ENCODE data around the gene GALNT14.

Gene GALNT14

GRCh38 chr2:30865243-30865642, 273.0 kb downstream of the GALNT14 start:
- Histone ChIP-seq H3K79me2 (no peaks in the 10 kb centered on the region), H3K27ac (no peak overlapping the region), H3K4me3 (ENCODE audit: low read depth, low read length) (no peak overlapping the region), H2AFZ (peak overlapping the region; percentile 89), H3K9ac (no peak overlapping the region), H3K4me2 (ENCODE audit: low read length) (no peak overlapping the region), H3K36me3 (ENCODE audit: control insufficient read depth, insufficient read depth, low read length) (no peaks in the 10 kb centered on the region), H3K27me3 (ENCODE audit: control insufficient read depth, insufficient read depth, low read length) (no peaks in the 10 kb centered on the region), H3K4me1 (peaks cover 9% of the 10 kb centered on the region), H3K9me3 (ENCODE audit: control insufficient read depth, low read length) (no peaks in the 10 kb centered on the region)
- TF ChIP-seq, protein P1, sequence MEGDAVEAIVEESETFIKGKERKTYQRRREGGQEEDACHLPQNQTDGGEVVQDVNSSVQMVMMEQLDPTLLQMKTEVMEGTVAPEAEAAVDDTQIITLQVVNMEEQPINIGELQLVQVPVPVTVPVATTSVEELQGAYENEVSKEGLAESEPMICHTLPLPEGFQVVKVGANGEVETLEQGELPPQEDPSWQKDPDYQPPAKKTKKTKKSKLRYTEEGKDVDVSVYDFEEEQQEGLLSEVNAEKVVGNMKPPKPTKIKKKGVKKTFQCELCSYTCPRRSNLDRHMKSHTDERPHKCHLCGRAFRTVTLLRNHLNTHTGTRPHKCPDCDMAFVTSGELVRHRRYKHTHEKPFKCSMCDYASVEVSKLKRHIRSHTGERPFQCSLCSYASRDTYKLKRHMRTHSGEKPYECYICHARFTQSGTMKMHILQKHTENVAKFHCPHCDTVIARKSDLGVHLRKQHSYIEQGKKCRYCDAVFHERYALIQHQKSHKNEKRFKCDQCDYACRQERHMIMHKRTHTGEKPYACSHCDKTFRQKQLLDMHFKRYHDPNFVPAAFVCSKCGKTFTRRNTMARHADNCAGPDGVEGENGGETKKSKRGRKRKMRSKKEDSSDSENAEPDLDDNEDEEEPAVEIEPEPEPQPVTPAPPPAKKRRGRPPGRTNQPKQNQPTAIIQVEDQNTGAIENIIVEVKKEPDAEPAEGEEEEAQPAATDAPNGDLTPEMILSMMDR (IDR thresholded peaks at IDR 0.05), result no peak

DNA sequence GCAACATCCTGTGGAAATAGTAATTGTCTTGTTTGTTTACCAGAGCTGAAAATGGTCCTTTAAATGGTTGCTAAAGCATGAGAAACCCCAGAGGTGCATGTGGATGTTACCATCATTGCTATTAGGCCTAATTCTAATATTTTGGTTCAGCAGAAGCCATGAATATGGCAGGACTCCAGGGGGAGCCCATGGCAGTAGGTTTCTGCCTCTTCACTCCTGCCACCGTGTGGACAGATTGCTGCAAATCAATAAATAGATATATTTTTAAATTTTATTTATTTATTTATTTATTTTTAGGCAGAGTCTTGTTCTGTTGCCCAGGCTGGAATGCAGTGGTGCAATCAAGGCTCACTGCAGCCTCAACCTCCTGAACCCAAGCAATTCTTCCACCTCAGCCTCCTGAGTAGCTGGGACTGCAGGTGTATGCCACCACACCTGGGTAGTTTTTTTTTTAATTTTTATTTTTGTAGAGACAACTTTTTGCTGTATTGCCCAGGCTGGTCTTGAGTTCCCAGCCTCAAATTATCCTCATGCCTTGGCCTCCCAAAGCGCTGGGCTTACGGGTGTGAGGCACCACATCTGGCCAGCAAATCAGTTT, 276.1 kb downstream of the GALNT14 start:
- Histone ChIP-seq H2AFZ (no peak overlapping the region), H3K27ac (no peak overlapping the region), H3K4me1 (peaks cover 9% of the 10 kb centered on the region), H3K9ac (no peak overlapping the region), H3K27me3 (ENCODE audit: control insufficient read depth, insufficient read depth, low read length) (no peaks in the 10 kb centered on the region), H3K9me3 (ENCODE audit: control insufficient read depth, low read length) (no peaks in the 10 kb centered on the region), H3K4me2 (ENCODE audit: low read length) (no peak overlapping the region), H3K4me3 (ENCODE audit: low read depth, low read length) (no peak overlapping the region), H3K79me2 (no peaks in the 10 kb centered on the region), H3K36me3 (ENCODE audit: control insufficient read depth, insufficient read depth, low read length) (no peaks in the 10 kb centered on the region)
- TF ChIP-seq, protein P1 (IDR thresholded peaks at IDR 0.05), result peak; percentile 67

DNA sequence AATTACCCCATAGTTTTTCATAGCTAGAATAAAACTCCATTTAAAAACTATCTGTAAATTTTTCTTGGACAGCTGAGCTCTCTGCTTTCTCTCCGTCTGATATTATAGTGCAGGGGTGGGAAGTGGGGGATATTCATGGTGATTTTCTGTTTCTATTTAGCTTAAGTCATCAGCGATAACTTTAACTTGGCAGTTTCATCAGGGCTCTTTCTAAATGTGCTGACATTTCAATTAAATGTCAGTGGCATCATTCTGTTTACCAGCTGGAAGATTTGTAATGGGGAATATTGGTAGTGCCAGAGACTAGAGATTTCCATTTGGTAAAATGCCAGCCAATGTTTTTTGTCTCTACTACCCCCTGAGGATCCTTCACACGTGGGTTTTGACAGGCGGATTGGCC, 277.5 kb downstream of the GALNT14 start:
- Histone ChIP-seq H3K79me2 (no peaks in the 10 kb centered on the region), H3K9ac (no peak overlapping the region), H3K4me3 (ENCODE audit: low read depth, low read length) (no peak overlapping the region), H3K27ac (no peak overlapping the region), H3K4me2 (ENCODE audit: low read length) (no peak overlapping the region), H3K27me3 (ENCODE audit: control insufficient read depth, insufficient read depth, low read length) (no peaks in the 10 kb centered on the region), H3K36me3 (ENCODE audit: control insufficient read depth, insufficient read depth, low read length) (no peaks in the 10 kb centered on the region), H3K4me1 (peaks cover 3% of the 10 kb centered on the region), H2AFZ (no peak overlapping the region), H3K9me3 (ENCODE audit: control insufficient read depth, low read length) (no peaks in the 10 kb centered on the region)
- TF ChIP-seq, protein P1 (IDR thresholded peaks at IDR 0.05), result no peak

All from parathyroid adenoma (tissue), 2 donors.